Fibroblast of skin of left quadriceps (primary cell): ENCODE data around the gene NGB.

ENCODE experiments used
- DNase-seq, 2 experiments: peaks; one replicate each; pipeline ENCODE4 v3.0.0-alpha.2; 2013; ENCODE audit warnings: low read depth in 2 of 2

NGB gene

DNA sequence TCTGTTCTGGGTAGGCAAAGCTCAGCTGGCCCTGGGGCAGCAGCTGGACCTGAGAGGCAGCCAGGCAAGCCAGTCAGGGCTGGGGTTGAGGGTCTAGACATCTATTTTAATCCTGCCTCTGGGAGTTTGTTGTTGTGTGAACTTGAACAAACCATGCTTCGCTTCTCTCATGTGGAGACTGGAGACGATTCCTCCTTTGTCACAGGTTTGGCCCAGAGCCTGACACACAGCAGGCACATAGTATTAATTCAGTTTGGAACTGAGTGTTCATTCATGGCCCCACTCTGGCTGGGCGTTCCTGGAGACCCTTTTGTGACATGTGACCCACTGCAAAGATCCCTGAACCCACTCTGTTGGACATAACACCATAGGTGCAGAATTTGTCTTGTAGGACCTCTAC lies 39.3 kb downstream of the NGB start:
- no peak for DNase-seq

GRCh38 chr14:77230914-77231313 lies 40.1 kb downstream of the NGB start:
- no peak for DNase-seq

DNA sequence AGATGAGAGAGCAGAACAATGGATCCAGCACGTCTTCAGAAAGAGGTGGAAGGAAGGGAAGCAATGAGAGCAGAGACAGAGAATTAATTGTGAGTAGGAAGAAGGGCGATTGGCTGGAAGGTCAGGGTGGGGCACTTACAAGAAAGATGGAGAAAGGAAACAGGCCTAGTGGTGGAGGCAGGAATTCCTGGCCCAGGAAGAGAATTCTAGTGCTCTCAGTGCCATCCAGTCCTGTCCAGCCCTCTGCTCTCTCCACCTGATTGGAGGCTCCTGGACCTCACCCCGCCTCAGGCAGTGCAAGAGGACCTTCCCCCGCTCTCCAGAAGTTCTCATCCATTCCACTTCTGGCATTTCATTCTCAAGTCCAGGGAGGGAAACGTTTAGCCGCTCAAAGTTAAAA lies 43.0 kb downstream of the NGB start:
- no peak for DNase-seq

DNA sequence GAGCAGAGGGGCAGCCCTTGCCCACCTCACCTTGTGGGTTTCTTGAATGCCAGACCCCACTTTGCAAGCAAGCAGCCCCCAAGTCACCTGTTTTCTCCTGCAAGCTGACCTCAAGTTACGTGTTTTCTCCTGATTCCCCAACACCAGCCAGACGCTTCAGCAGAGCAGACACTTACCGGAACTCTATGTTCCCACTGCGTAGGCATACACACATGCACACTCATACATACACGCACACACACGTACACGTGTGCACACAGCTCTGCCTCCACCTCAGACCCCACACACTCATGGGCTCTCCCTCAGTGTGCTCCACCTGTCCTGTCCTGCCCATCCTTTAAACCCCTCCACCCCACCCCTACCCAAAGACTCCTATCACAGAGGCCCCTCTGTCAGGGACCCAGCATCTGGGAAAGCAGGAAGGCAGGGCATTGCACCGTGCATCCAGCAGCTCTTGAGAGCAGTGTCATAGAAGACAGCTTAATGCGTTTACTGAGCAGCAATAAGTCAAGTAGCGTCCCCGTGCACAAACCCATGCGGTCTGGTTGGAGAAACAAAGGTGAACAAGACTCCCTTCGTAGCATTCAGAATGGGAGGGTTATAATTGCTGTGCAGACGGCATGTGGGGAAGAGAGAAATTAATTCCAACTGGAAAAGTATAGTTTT lies 45.0 kb downstream of the NGB start:
- DNase-seq: no peak

GRCh38 chr14:77225254-77225653 lies 45.8 kb downstream of the NGB start:
- DNase-seq: no peak

GRCh38 chr14:77224212-77224611 lies 46.8 kb downstream of the NGB start:
- no peak for DNase-seq

- no peak for DNase-seq
Observed at GRCh38 chr14:77222546-77223225, 48.3 kb downstream of the NGB start.

GRCh38 chr14:77221241-77221871 lies 49.6 kb downstream of the NGB start:
- DNase-seq: no peak

- no peak for DNase-seq
Observed at GRCh38 chr14:77220246-77221017, 50.6 kb downstream of the NGB start.

DNA sequence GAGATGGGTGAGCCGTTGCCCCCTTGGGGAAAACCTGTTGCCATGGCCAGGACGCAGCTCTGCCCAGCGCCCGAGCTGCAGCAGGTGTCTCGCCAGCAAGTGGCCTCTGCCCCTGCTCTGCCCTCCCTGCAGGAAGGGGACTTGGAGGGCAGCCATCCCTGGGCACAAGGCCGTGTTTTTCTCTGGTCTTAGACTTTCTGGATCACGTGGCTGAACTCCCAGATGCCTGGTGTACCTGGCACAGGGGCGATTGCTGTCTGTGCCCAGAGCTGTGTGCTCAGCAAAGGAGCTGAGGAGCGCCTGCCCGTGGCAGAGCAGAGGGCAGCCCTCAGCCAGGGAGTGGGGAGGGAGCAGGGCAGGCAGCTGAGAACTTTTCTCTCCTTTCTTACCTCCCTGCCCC lies 51.4 kb downstream of the NGB start:
- no peak for DNase-seq

DNA sequence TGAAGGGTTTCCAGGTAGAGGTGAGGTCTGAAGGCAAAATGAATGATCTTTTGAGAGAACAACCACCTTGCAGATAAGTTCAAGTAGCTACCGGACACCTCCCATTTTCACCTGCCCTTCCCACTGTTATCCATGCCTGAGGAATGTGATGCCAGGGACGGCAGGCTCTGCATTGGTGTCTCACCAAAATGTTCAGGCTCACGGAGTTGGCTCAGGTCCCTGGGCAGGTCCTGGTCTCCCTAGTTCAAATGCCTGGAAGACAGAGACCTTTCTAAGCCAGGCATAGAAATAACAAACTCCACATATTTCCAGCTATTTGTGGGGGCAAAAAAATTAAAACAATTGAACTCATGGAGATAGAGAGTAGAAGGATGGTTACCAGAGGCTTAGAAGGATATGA lies 53.5 kb downstream of the NGB start:
- no peak for DNase-seq
